GM12878 (cell line): ENCODE measurements around the gene TSC22D3. TPM values are rescaled to one million over a fixed set of nuclear protein-coding genes. Genes with fewer than 3 reads are reported as not detected.

ENCODE experiments used
- ATAC-seq: fragments of 200-7000 bp; cut with Tn5 transposase; 3 replicates; pipeline ENCODE4 v1.9.1; 2020; ENCODE audit warnings: mild to moderate bottlenecking, moderate library complexity
- BruUV-seq: library from RNA; stranded (reverse); fragments of 400-500 nt; replicated peaks from 2 replicates; lab custom pipeline; 2021; lab: Mats Ljungman, UMichigan
- CTCF ChIA-PET: fragments of 300-600 bp; sonication (Branson Sonifier 250); formaldehyde crosslinking; extraction: SDS; loops from one replicate; lab custom pipeline; 2021; ENCODE audit warnings: inconsistent platforms; lab: Yijun Ruan, JAX
- POLR2A ChIA-PET: fragments of 350-600 bp; formaldehyde crosslinking; extraction: SDS; loops from one replicate; lab custom pipeline; 2021; ENCODE audit warnings: inconsistent platforms; lab: Charles Lee
- RAD21 ChIA-PET: fragments of 300-600 bp; sonication (Branson Sonifier 250); formaldehyde crosslinking; loops from one replicate; lab custom pipeline; 2023; ENCODE audit warnings: antibody characterized with exemption; ENCODE audit not compliant: unreplicated experiment; lab: Charles Lee
- SMC1A ChIA-PET: fragments of 300-600 bp; sonication (Branson Sonifier 250); formaldehyde crosslinking; loops from one replicate; lab custom pipeline; 2023; ENCODE audit not compliant: unreplicated experiment, uncharacterized antibody; lab: Charles Lee
- DNase-seq: peaks from one replicate; pipeline ENCODE4 v3.0.0-alpha.2; 2011; ENCODE audit warnings: low read depth, low spot score
- FAIRE-seq: peaks from 3 replicates; lab custom pipeline; 2011; peaks lifted over from hg19 to GRCh38; lab: Jason Lieb, UNC
- H2AFZ ChIP-seq: 2 replicates; pipeline ENCODE4 v1.6.0; 2011; ENCODE audit warnings: low read depth, low read length, control low read depth; ENCODE audit not compliant: control insufficient read depth
- H3K27ac ChIP-seq: 2 replicates; pipeline ENCODE4 v1.5.1; 2011; ENCODE audit warnings: control low read depth; ENCODE audit not compliant: control insufficient read depth, insufficient read depth
- H3K27me3 ChIP-seq, 2 experiments: replicated peaks in 1 of 2; 2 replicates each; pipeline versions ENCODE4 v1.6.0 to v1.6.1; 2011; ENCODE audit warnings: low read length in 1 of 2; ENCODE audit not compliant: control insufficient read depth in 2 of 2, insufficient read depth in 2 of 2
- H3K36me3 ChIP-seq, 2 experiments: 2 replicates each; pipeline ENCODE4 v1.5.1; 2011; ENCODE audit warnings: low read length in 1 of 2; ENCODE audit not compliant: control insufficient read depth in 2 of 2, insufficient read depth in 2 of 2
- H3K4me1 ChIP-seq: 2 replicates; pipeline ENCODE4 v1.6.1; 2011; ENCODE audit warnings: mild to moderate bottlenecking, low read length, moderate library complexity, mixed read lengths; ENCODE audit not compliant: control insufficient read depth, insufficient read depth
- H3K4me2 ChIP-seq: 2 replicates; pipeline ENCODE4 v1.6.0; 2011; ENCODE audit warnings: control low read depth; ENCODE audit not compliant: control insufficient read depth, insufficient read depth
- H3K4me3 ChIP-seq: fragments of 200-600 bp; sonication (generic); 2 replicates; pipeline ENCODE4 v1.5.1; 2016
- H3K79me2 ChIP-seq: 2 replicates; pipeline ENCODE4 v1.6.0; 2011; ENCODE audit warnings: low read length; ENCODE audit not compliant: control insufficient read depth, insufficient read depth
- H3K9ac ChIP-seq: 2 replicates; pipeline ENCODE4 v1.8.0; 2011; ENCODE audit warnings: low read length, control low read depth, mixed read lengths; ENCODE audit not compliant: control insufficient read depth, insufficient read depth
- H3K9me3 ChIP-seq: replicated peaks from 3 replicates; pipeline ENCODE4 v1.5.1; 2011; ENCODE audit warnings: mild to moderate bottlenecking, low read length; ENCODE audit not compliant: control insufficient read depth, insufficient read depth
- H4K20me1 ChIP-seq: 2 replicates; pipeline ENCODE4 v1.6.0; 2011; ENCODE audit not compliant: control insufficient read depth, insufficient read depth
- BCL3 ChIP-seq: IDR thresholded peaks from 2 replicates; pipeline ENCODE4 v1.6.1; 2011; ENCODE audit warnings: borderline replicate concordance, low read depth, mild to moderate bottlenecking, moderate library complexity, low read length; ENCODE audit not compliant: insufficient read depth, poor library complexity, severe bottlenecking
- BHLHE40 ChIP-seq, 2 experiments: fragments of 450-650 bp in 1 of 2; IDR thresholded peaks; 2 replicates each; pipeline ENCODE4 v1.6.1; 2011 to 2017; ENCODE audit warnings: low read depth in 2 of 2, borderline replicate concordance in 1 of 2, improper control_type of control experiment in 1 of 2, low read length in 1 of 2, mild to moderate bottlenecking in 1 of 2
- EED ChIP-seq: sonication (generic); IDR thresholded peaks from 2 replicates; pipeline ENCODE4 v1.6.1; 2016; ENCODE audit warnings: antibody characterized with exemption, low read depth
- JUNB ChIP-seq: IDR thresholded peaks from 2 replicates; pipeline ENCODE4 v1.6.1; 2016; ENCODE audit warnings: antibody characterized with exemption, mild to moderate bottlenecking
- NFYA ChIP-seq: IDR thresholded peaks from 2 replicates; pipeline ENCODE4 v1.6.1; 2011; ENCODE audit warnings: low read depth, mild to moderate bottlenecking, low read length, improper control_type of control experiment, borderline replicate concordance
- NR2C2 ChIP-seq: IDR thresholded peaks from 2 replicates; pipeline ENCODE4 v1.6.1; 2011; ENCODE audit warnings: borderline replicate concordance, low read depth; ENCODE audit not compliant: control insufficient read depth, insufficient read length
- RAD21 ChIP-seq: IDR thresholded peaks from 2 replicates; pipeline ENCODE4 v1.6.1; 2011; ENCODE audit warnings: mild to moderate bottlenecking, low read depth, low read length, moderate library complexity; ENCODE audit not compliant: insufficient read depth
- SPI1 ChIP-seq: IDR thresholded peaks from 2 replicates; pipeline ENCODE4 v1.6.1; 2011; ENCODE audit warnings: low read depth, mild to moderate bottlenecking, low read length, moderate library complexity, borderline replicate concordance; ENCODE audit not compliant: insufficient read depth
- TAF1 ChIP-seq: IDR thresholded peaks from 2 replicates; pipeline ENCODE4 v1.6.1; 2011; ENCODE audit warnings: mild to moderate bottlenecking, low read depth, low read length, borderline replicate concordance
- ZNF217 ChIP-seq: fragments of 450-650 bp; IDR thresholded peaks from 2 replicates; pipeline ENCODE4 v1.6.1; 2017; ENCODE audit warnings: antibody characterized with exemption, mild to moderate bottlenecking
- WGBS: methylation state at CpG from one replicate; pipeline ENCODE4 v1.1.6; 2016; ENCODE audit warnings: low lambda C conversion rate; ENCODE audit not compliant: insufficient replicate concordance, insufficient coverage; ENCODE audit errors: missing lambda C conversion rate; 5-methylcytosine and 5-hydroxymethylcytosine counted together
- in situ Hi-C: fragments of 300-500 bp; cut with MboI; formaldehyde crosslinking; loops from 9 replicates; pipeline ENCODE4 v1.14.3; 2018; ENCODE audit warnings: mixed read lengths
- intact Hi-C: fragments of 100-400 bp; cut with micrococcal nuclease; formaldehyde crosslinking; loops from one replicate; pipeline ENCODE4 v1.14.2; 2022; ENCODE audit not compliant: unreplicated experiment
- polyA plus RNA-seq, 11 experiments: library from polyadenylated mRNA; depleted of rRNA in 4 of 11; unstranded in 6 of 11; stranded (reverse) in 5 of 11; fragments of >200 nt; fragmentation: Nextera tagmentation in 4 of 11; fragmentation: Illumina TruSeq in 1 of 11; extraction: Ambion mirVana in 4 of 11; extraction: Trizol in 1 of 11; gene quantifications; 1 replicate in 1 of 11; 2 replicates in 10 of 11; pipeline versions ENCODE4 v1.2.1 to v1.2.3, GENCODE V29; 2011 to 2016; ENCODE audit warnings: inconsistent platforms in 2 of 11, missing spikeins in 2 of 11, low read depth in 1 of 11
- total RNA-seq, 4 experiments: library from RNA; depleted of rRNA in 3 of 4; stranded (reverse); fragments of >200 nt in 3 of 4; fragmentation: Illumina TruSeq in 1 of 4; extraction: Trizol in 1 of 4; gene quantifications; 2 replicates each; pipeline versions ENCODE4 v1.2.1 to v1.2.3, GENCODE V29; 2013 to 2021
- TF ChIP-seq, protein P1 (sequence below): fragments of 450-650 bp; formaldehyde crosslinking; IDR thresholded peaks from 2 replicates; pipeline ENCODE4 v1.5.0; 2022; ENCODE audit warnings: mild to moderate bottlenecking, missing genetic modification characterization
- TF ChIP-seq, protein P2 (sequence below): fragments of 450-650 bp; IDR thresholded peaks from 2 replicates; pipeline ENCODE4 v1.6.1; 2017; ENCODE audit warnings: antibody characterized with exemption, mild to moderate bottlenecking, moderate library complexity

Gene TSC22D3
- total and polyA plus RNA-seq, 10 of the 15 experiments (the other 5 are each of a cell fraction or from before 2014, with no cell fraction given) = 4.6 to 122 (median 16.1) TPM

DNA sequence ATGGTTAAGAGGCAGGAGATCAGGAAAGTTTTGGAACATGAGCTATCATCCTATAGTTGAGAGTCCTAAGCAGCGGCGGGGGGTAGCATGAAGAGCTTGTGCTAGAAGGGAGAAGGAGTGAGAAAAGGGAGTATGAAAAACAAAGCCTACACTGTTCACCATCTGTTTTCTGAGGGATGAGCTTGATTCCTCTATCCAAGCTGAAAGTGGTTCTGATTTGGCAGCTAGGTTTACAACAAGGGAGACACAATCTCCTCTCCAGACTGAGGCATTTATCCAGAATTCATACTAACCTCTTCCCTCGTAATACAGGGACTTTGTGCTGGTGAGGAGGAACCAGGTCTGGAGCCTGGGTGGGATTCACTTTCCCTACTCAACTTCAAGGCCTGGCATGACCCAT is 23.5 kb downstream of the TSC22D3 start:
- no peak overlapping the region for H3K4me3 ChIP-seq
- H2AFZ ChIP-seq = no peak overlapping the region
- WGBS = 62% methylated on average over 3 of the region's 3 CpGs
- POLR2A ChIA-PET = interaction anchor here (1.6 kb wide), 1 partner anchor 24 kb away, joined by 4 read pairs; no protein-coding TSS in a partner anchor
- FAIRE-seq = no peak
- intact Hi-C loops (no loop called here), in situ Hi-C loops (no loop called here)
- no peak overlapping the region for H3K9ac ChIP-seq
- SMC1A ChIA-PET = interaction anchor here (0.7 to 1.7 kb wide), 7 partner anchors 8 to 93 kb away, joined by 3 to 5 read pairs (median 4); no protein-coding TSS in a partner anchor
- no peaks in the 10 kb centered on the region for H3K27me3 ChIP-seq
- no peaks in the 10 kb centered on the region for H3K4me1 ChIP-seq
- DNase-seq = no peak
- H3K4me2 ChIP-seq = no peak overlapping the region
- no peak overlapping the region for H3K27ac ChIP-seq
- no peaks in the 10 kb centered on the region for H3K79me2 ChIP-seq
- CTCF ChIA-PET = interaction anchor here (1.2 to 1.4 kb wide), 4 partner anchors 22 to 78 kb away, joined by 3 to 5 read pairs (median 4); partner anchors contain the start of gene TSC22D3
- H3K9me3 ChIP-seq = no peaks in the 10 kb centered on the region
- RAD21 ChIA-PET = interaction anchor here (0.6 to 2.1 kb wide), 3 partner anchors 23 to 79 kb away, joined by 3 to 7 read pairs (median 3); partner anchors contain the start of genes NCBP2L and TSC22D3
- H4K20me1 ChIP-seq = no peaks in the 10 kb centered on the region
- ATAC-seq = no peak
- no TSS peak for BruUV-seq
- H3K36me3 ChIP-seq = no peaks in the 10 kb centered on the region
- TF ChIP-seq RAD21 (no peak), BHLHE40 (IDR thresholded peaks at IDR 0.05; ENCODE audit: borderline replicate concordance in 1 of 2, low read depth in 2 of 2, low read length in 1 of 2) (no peak), ZNF217 (no peak), EED (no peak), SPI1 (no peak), BCL3 (no peak), NFYA (no peak), NR2C2 (no peak), JUNB (no peak), TAF1 (no peak)
- TF ChIP-seq, protein P1, sequence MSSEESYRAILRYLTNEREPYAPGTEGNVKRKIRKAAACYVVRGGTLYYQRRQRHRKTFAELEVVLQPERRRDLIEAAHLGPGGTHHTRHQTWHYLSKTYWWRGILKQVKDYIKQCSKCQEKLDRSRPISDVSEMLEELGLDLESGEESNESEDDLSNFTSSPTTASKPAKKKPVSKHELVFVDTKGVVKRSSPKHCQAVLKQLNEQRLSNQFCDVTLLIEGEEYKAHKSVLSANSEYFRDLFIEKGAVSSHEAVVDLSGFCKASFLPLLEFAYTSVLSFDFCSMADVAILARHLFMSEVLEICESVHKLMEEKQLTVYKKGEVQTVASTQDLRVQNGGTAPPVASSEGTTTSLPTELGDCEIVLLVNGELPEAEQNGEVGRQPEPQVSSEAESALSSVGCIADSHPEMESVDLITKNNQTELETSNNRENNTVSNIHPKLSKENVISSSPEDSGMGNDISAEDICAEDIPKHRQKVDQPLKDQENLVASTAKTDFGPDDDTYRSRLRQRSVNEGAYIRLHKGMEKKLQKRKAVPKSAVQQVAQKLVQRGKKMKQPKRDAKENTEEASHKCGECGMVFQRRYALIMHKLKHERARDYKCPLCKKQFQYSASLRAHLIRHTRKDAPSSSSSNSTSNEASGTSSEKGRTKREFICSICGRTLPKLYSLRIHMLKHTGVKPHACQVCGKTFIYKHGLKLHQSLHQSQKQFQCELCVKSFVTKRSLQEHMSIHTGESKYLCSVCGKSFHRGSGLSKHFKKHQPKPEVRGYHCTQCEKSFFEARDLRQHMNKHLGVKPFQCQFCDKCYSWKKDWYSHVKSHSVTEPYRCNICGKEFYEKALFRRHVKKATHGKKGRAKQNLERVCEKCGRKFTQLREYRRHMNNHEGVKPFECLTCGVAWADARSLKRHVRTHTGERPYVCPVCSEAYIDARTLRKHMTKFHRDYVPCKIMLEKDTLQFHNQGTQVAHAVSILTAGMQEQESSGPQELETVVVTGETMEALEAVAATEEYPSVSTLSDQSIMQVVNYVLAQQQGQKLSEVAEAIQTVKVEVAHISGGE (CRISPR knock-in tag) = no peak
- TF ChIP-seq, protein P2, sequence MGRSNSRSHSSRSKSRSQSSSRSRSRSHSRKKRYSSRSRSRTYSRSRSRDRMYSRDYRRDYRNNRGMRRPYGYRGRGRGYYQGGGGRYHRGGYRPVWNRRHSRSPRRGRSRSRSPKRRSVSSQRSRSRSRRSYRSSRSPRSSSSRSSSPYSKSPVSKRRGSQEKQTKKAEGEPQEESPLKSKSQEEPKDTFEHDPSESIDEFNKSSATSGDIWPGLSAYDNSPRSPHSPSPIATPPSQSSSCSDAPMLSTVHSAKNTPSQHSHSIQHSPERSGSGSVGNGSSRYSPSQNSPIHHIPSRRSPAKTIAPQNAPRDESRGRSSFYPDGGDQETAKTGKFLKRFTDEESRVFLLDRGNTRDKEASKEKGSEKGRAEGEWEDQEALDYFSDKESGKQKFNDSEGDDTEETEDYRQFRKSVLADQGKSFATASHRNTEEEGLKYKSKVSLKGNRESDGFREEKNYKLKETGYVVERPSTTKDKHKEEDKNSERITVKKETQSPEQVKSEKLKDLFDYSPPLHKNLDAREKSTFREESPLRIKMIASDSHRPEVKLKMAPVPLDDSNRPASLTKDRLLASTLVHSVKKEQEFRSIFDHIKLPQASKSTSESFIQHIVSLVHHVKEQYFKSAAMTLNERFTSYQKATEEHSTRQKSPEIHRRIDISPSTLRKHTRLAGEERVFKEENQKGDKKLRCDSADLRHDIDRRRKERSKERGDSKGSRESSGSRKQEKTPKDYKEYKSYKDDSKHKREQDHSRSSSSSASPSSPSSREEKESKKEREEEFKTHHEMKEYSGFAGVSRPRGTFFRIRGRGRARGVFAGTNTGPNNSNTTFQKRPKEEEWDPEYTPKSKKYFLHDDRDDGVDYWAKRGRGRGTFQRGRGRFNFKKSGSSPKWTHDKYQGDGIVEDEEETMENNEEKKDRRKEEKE = no peak
